Thyroid gland (tissue), 4 donors: ENCODE data around the gene GALNT17. TPM values are rescaled to one million over a fixed set of nuclear protein-coding genes. Genes with fewer than 3 reads are reported as not detected.

Experiments used
- DNase-seq, 2 donors: peaks; one replicate each; pipeline ENCODE4 v3.0.0-alpha.2; 2019
- H3K27ac ChIP-seq, 3 donors: fragments of 200-600 bp; sonication (generic); 1 replicate in 2 of 3; 2 replicates in 1 of 3; pipeline ENCODE4 v1.5.1; 2016 to 2019; ENCODE audit warnings: mild to moderate bottlenecking in 1 of 3, moderate library complexity in 1 of 3
- H3K27me3 ChIP-seq: fragments of 200-600 bp; sonication (generic); one replicate; pipeline ENCODE4 v1.5.1; 2019
- H3K36me3 ChIP-seq, 2 donors: fragments of 200-600 bp; sonication (generic); one replicate each; pipeline ENCODE4 v1.5.1; 2016 to 2019
- H3K4me1 ChIP-seq, 2 donors: fragments of 200-600 bp; sonication (generic); one replicate each; pipeline ENCODE4 v1.5.1; 2017 to 2019
- H3K4me3 ChIP-seq, 3 donors: fragments of 200-600 bp; sonication (generic); replicated peaks in 1 of 3; 1 replicate in 2 of 3; 2 replicates in 1 of 3; pipeline ENCODE4 v1.5.1; 2016; ENCODE audit warnings: mild to moderate bottlenecking in 1 of 3
- H3K9me3 ChIP-seq: fragments of 200-600 bp; sonication (generic); one replicate; pipeline ENCODE4 v1.5.1; 2017
- POLR2A ChIP-seq, 2 donors: fragments of 450-650 bp; IDR thresholded peaks; one replicate each; pipeline ENCODE4 v1.6.1; 2017; ENCODE audit warnings: antibody characterized with exemption in 2 of 2, mild to moderate bottlenecking in 2 of 2, moderate library complexity in 1 of 2
- WGBS, 2 donors: methylation state at CpG; one replicate each; pipeline ENCODE4 v1.1.5; 2017; 5-methylcytosine and 5-hydroxymethylcytosine counted together
- intact Hi-C: fragments of 100-400 bp; cut with DNase I; formaldehyde crosslinking; loops from one replicate; pipeline ENCODE4 v1.15.1; 2023
- total RNA-seq, 4 donors: library from RNA; depleted of rRNA; stranded (reverse); fragments of >200 nt; gene quantifications; one replicate each; pipeline ENCODE4 v1.2.3, GENCODE V29; 2016
- TF ChIP-seq, protein P1 (sequence below), 6 experiments: fragments of 200-600 bp in 3 of 6; fragments of 450-650 bp in 3 of 6; sonication (generic) in 3 of 6; IDR thresholded peaks; one replicate each; pipeline ENCODE4 v1.5.1; 2016 to 2019; ENCODE audit warnings: antibody characterized with exemption in 6 of 6, mild to moderate bottlenecking in 2 of 6, inconsistent platforms in 1 of 6, moderate library complexity in 1 of 6

Gene GALNT17
- total RNA-seq, 4 donors from 2014 or later, result 5.8 to 63.8 (median 37.1) TPM

DNA sequence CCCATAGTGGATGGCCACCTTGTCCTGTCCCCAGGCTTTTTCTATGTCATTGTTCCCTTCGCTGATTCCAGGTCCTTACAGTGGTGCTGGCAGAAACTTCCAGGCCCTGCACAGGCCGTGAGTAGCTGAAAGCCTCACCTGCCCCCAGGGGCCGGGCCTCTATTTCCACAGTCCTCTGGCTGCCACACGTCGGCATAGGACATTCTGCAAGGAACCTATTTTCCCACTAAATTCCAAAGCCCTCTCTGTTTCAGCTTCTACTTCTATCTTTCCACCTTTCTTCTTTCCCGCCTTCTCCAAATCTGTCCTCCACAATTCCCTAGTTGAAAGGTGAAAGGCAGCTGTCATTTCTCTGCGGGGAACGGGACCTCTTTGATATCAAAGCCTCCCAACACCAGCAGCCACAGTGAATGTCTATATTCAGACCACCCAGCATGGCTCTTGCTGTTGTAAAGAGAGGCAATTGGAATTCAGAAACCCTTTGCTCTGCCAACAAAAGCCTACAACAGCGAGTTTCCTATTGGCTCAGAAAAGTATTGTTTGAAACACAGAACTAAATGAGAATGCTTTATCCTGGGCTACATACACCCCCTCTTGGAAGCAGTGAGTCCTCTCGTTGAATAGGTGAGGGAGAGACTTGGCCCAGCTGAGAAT lies 607.7 kb downstream of the GALNT17 start:
- Histone ChIP-seq H3K4me1 (peaks cover 0 to 3% of the 10 kb centered on the region in 2 donors), H3K27ac (peak overlapping the region in 1 of 3 donors; percentile 59), H3K36me3 (no peaks in the 10 kb centered on the region), H3K4me3 (no peak overlapping the region), H3K27me3 (no peaks in the 10 kb centered on the region), H3K9me3 (no peaks in the 10 kb centered on the region)
- 60 to 63% methylated on average over 10 of the region's 10 CpGs for WGBS, 2 donors
- no peak for DNase-seq
- TF ChIP-seq, protein P1, sequence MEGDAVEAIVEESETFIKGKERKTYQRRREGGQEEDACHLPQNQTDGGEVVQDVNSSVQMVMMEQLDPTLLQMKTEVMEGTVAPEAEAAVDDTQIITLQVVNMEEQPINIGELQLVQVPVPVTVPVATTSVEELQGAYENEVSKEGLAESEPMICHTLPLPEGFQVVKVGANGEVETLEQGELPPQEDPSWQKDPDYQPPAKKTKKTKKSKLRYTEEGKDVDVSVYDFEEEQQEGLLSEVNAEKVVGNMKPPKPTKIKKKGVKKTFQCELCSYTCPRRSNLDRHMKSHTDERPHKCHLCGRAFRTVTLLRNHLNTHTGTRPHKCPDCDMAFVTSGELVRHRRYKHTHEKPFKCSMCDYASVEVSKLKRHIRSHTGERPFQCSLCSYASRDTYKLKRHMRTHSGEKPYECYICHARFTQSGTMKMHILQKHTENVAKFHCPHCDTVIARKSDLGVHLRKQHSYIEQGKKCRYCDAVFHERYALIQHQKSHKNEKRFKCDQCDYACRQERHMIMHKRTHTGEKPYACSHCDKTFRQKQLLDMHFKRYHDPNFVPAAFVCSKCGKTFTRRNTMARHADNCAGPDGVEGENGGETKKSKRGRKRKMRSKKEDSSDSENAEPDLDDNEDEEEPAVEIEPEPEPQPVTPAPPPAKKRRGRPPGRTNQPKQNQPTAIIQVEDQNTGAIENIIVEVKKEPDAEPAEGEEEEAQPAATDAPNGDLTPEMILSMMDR (IDR thresholded peaks at IDR 0.05), result no peak
- TF ChIP-seq POLR2A (IDR thresholded peaks at IDR 0.05), result no peak
- intact Hi-C loops, result no loop called here

DNA sequence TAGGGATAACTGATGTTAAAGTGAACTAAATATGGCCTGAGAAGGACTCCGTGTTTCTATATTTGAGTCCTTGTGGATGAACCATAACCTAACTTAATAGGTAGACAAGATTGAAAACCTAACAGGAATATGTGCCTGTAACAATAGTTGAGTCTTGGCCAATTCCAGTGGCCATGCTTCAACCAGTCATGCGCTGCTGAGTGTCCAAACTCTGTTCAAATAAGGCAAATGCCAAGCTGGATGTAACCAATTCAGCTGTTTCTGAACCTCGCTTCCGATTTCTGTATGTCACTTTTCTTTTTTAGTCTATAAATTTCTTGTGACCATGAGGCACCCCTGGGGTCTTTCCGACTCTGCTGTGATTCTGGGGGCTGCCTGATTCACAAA lies 608.2 kb downstream of the GALNT17 start:
- 40% methylated on average over 5 of the region's 5 CpGs for WGBS, 2 donors
- TF ChIP-seq, protein P1 (IDR thresholded peaks at IDR 0.05), result no peak
- TF ChIP-seq POLR2A (IDR thresholded peaks at IDR 0.05), result no peak
- H3K4me3 ChIP-seq, result no peak overlapping the region

DNA sequence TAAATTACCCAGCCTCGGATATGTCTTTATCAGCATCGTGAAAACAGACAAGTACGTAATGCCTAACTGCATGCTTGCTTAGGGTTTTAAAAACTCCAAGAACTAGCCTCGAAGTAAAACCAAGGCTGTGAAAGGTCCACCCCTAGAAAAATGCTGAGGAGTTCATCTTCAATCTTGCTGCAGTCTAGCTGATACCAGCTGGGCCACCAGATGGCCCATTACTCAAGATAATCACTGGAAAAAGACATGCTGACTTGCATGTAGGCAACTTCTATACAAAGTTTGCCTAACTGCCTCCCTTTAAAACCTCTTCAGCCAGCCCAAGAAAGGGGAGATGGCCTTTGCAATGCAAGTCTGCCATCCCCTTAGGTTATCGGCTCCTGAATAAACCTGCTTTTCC lies 614.1 kb downstream of the GALNT17 start:
- Histone ChIP-seq H3K9me3 (no peaks in the 10 kb centered on the region), H3K27me3 (no peaks in the 10 kb centered on the region), H3K4me1 (no peaks in the 10 kb centered on the region), H3K36me3 (no peaks in the 10 kb centered on the region), H3K4me3 (no peak overlapping the region), H3K27ac (no peak overlapping the region)
- TF ChIP-seq, protein P1 (IDR thresholded peaks at IDR 0.05), result no peak
- TF ChIP-seq POLR2A (IDR thresholded peaks at IDR 0.05), result no peak
- intact Hi-C loops, result no loop called here
- DNase-seq, result no peak
- WGBS, 2 donors, result 89 to 93% methylated on average over 5 of the region's 5 CpGs

More for the DNA sequence above, 608.2 kb downstream of the GALNT17 start:
- H3K9me3 ChIP-seq, result no peaks in the 10 kb centered on the region
- H3K27ac ChIP-seq, result peak overlapping the region in 1 of 3 donors; percentile 59
- H3K36me3 ChIP-seq, result no peaks in the 10 kb centered on the region
- intact Hi-C loops, result no loop called here
- H3K4me1 ChIP-seq, result peaks cover 0 to 3% of the 10 kb centered on the region in 2 donors
- DNase-seq, result peak; percentile 50 to 62
- no peaks in the 10 kb centered on the region for H3K27me3 ChIP-seq

DNA sequence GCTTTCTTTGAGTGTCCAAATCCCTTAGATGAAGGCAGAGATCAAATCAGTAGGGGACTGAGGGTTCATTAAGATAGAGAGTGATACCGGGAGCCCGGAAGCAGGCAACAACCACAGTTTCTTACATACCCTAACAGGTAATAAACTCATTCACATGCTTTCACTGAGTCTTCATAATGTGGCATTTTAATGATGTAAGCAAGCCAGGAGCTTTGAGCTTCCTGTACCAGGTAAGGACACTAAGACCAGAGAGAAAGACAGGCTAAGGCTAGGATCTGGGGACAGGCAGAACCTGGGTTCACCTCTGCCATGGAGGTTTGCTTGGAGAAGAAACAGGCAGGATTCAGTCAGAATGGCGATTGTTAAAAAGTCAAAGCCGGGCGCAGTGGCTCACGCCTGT lies 618.3 kb downstream of the GALNT17 start:
- H3K27ac ChIP-seq, result no peak overlapping the region
- no peak for TF ChIP-seq POLR2A (IDR thresholded peaks at IDR 0.05)
- TF ChIP-seq, protein P1 (IDR thresholded peaks at IDR 0.05), result no peak
- WGBS, 2 donors, result 91 to 92% methylated on average over 6 of the region's 6 CpGs
- H3K4me1 ChIP-seq, result no peaks in the 10 kb centered on the region
- DNase-seq, result no peak
- no peaks in the 10 kb centered on the region for H3K36me3 ChIP-seq
- no peaks in the 10 kb centered on the region for H3K9me3 ChIP-seq
- no peaks in the 10 kb centered on the region for H3K27me3 ChIP-seq
- intact Hi-C loops, result no loop called here
- H3K4me3 ChIP-seq, result no peak overlapping the region

DNA sequence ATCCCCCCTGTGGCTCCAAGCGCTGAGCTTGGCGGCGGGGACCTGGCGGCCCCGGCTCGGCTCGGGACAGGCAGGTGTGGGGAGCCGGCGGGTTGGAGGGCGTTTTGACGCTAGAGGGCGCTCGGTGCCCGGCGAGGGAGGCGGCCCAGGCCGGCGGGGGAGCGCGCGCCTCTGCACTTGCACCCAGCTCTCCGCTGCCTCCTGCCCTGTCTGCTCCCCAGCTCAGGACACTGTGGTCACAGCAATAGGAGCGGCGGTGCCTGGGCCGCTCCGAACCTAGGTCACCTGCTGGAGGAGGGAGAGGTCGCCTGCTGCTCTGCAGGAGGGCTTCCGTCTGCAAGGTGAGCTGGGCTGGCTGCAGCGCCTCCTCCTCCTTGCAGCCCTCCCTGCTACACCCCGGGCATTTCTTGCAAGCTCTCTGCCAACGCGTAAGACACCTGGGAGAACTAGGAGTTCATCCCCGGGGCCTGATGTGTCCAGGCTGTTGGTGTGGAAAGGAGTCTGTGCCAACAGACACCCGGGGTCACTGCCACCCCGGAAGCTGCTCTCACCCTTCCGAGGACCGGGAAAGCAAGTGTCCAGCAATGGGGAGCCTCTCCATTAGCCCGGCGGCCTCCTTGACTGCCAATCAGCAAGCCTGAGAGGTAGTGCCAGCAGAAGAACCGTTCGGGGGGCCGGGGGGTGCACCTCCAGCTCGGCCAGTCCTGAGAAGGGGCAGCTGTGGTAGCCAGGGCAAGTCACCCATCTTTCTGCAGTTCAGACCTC lies 620.4 kb downstream of the GALNT17 start:
- H3K27ac ChIP-seq, result no peak overlapping the region
- no peaks in the 10 kb centered on the region for H3K4me1 ChIP-seq
- H3K27me3 ChIP-seq, result no peaks in the 10 kb centered on the region
- no peaks in the 10 kb centered on the region for H3K9me3 ChIP-seq
- 17 to 32% methylated on average over 12 to 28 of the region's 43 CpGs for WGBS, 2 donors
- TF ChIP-seq, protein P1 (IDR thresholded peaks at IDR 0.05), result peak in 5 of 6 experiments; percentile 13 to 72 (median 42)
- no peak for TF ChIP-seq POLR2A (IDR thresholded peaks at IDR 0.05)
- H3K36me3 ChIP-seq, result no peaks in the 10 kb centered on the region
- peak; percentile 48 to 50 for DNase-seq
- H3K4me3 ChIP-seq, result no peak overlapping the region
- intact Hi-C loops, result no loop called here
